GM12892 (cell line): ENCODE data around the gene SHISA7.

Experiments used
- POLR2A ChIP-seq: IDR thresholded peaks from 2 replicates; pipeline ENCODE4 v1.6.1; 2011; ENCODE audit warnings: low read depth, low read length, control low read depth
- TAF1 ChIP-seq: IDR thresholded peaks from 2 replicates; pipeline ENCODE4 v1.6.1; 2011; ENCODE audit warnings: low read depth, mild to moderate bottlenecking, control low read depth, low read length, borderline replicate concordance

DNA sequence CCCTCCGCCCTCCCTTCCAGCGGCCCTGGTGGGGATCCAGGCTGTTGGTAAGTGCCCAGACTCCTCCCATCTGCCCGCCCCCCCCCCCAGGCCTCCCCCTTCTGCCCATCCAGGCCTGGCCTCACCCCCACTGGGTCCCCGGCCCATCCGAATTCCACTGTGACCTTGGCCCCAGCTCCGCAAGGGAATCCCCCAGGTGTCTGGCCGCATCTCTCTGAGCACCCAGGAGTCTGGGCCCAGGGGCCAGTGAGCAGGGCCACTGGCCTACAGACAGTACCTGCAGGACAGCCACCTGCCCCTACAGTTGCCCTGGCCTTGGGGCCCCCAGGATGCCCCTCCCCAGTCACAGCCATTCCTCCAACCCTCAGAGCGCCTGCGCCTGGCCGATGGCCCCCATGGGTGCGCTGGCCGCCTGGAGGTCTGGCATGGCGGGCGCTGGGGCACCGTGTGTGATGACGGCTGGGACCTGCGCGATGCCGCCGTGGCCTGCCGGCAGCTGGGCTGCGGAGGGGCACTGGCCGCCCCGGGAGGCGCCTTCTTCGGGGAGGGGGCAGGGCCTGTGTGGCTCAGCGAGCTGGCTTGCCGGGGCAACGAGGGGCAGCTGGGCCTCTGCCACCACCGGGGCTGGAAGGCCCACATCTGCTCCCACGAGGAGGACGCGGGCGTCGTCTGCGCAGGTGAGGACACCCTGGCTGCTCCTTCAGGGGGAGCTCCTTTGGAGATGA lies 46.0 kb upstream of the SHISA7 start:
- TF ChIP-seq POLR2A (no peak), TAF1 (no peak)
